Smooth muscle cell (in vitro differentiated cells): Measurements from ENCODE around the gene OSBPL8. TPM values are rescaled to one million over a fixed set of nuclear protein-coding genes. Genes with fewer than 3 reads are reported as not detected.

Experiments
- DNase-seq: peaks from one replicate; lab custom pipeline; 2025; ENCODE audit not compliant: unreplicated experiment; lab: John Stamatoyannopoulos, UW
- H2AFZ ChIP-seq: fragments of 200-600 bp; sonication (generic); 2 replicates; pipeline ENCODE4 v1.6.0; 2016; ENCODE audit warnings: antibody characterized with exemption, low read depth, mild to moderate bottlenecking
- H3F3A ChIP-seq: fragments of 200-600 bp; sonication (generic); 2 replicates; pipeline ENCODE4 v1.6.0; 2017; ENCODE audit warnings: antibody characterized with exemption, low read depth
- H3K27ac ChIP-seq: fragments of 200-600 bp; sonication (generic); 2 replicates; pipeline ENCODE4 v1.5.1; 2016; ENCODE audit warnings: low read depth, mild to moderate bottlenecking
- H3K27me3 ChIP-seq: fragments of 200-600 bp; sonication (generic); 2 replicates; pipeline ENCODE4 v1.6.1; 2016; ENCODE audit warnings: low read depth, mild to moderate bottlenecking
- H3K36me3 ChIP-seq: fragments of 200-600 bp; sonication (generic); 2 replicates; pipeline ENCODE4 v1.5.1; 2016; ENCODE audit warnings: low read depth
- H3K4me1 ChIP-seq: fragments of 200-600 bp; sonication (generic); 2 replicates; pipeline ENCODE4 v1.5.1; 2016; ENCODE audit warnings: low read depth
- H3K4me2 ChIP-seq: fragments of 200-600 bp; sonication (generic); 2 replicates; pipeline ENCODE4 v1.6.0; 2016; ENCODE audit warnings: mild to moderate bottlenecking
- H3K4me3 ChIP-seq: fragments of 200-600 bp; sonication (generic); 2 replicates; pipeline ENCODE4 v1.5.1; 2016; ENCODE audit warnings: mild to moderate bottlenecking
- H3K79me2 ChIP-seq: fragments of 200-600 bp; sonication (generic); 2 replicates; pipeline ENCODE4 v1.6.0; 2016; ENCODE audit warnings: low read depth, mild to moderate bottlenecking
- H3K9ac ChIP-seq: fragments of 200-600 bp; sonication (generic); 2 replicates; pipeline ENCODE4 v1.6.0; 2016; ENCODE audit warnings: low read depth
- H3K9me3 ChIP-seq: fragments of 200-600 bp; sonication (generic); replicated peaks from 2 replicates; pipeline ENCODE4 v1.5.1; 2016; ENCODE audit warnings: low read depth
- H4K20me1 ChIP-seq: fragments of 200-600 bp; sonication (generic); 2 replicates; pipeline ENCODE4 v1.6.0; 2016; ENCODE audit warnings: low read depth
- CTCF ChIP-seq: fragments of 200-600 bp; sonication (generic); IDR thresholded peaks from 2 replicates; pipeline ENCODE4 v1.5.1; 2017; ENCODE audit warnings: borderline replicate concordance, mild to moderate bottlenecking, antibody characterized with exemption; ENCODE audit not compliant: insufficient read depth, poor library complexity, severe bottlenecking
- WGBS: methylation state at CpG from one replicate; pipeline ENCODE4 v1.1.7; 2016; ENCODE audit warnings: low lambda C conversion rate; 5-methylcytosine and 5-hydroxymethylcytosine counted together
- polyA plus RNA-seq: library from polyadenylated mRNA; unstranded; fragments of >200 nt; fragmentation: Nextera tagmentation; extraction: Ambion mirVana; gene quantifications from 2 replicates; pipeline ENCODE4 v1.2.1, GENCODE V29; 2016
- total RNA-seq: library from RNA; depleted of rRNA; stranded (reverse); fragments of >200 nt; gene quantifications from 2 replicates; pipeline ENCODE4 v1.2.3, GENCODE V29; 2014

OSBPL8 gene
- total and polyA plus RNA-seq, 2 experiments from 2014 or later, result 32.0 to 108 TPM

GRCh38 chr12:76312315-76312714 lies 247.3 kb downstream of the OSBPL8 start:
- WGBS, result 59% methylated on average over 7 of the region's 7 CpGs

GRCh38 chr12:76311796-76312195 lies 247.8 kb downstream of the OSBPL8 start:
- no peak for TF ChIP-seq CTCF
- WGBS, result 69% methylated on average over 3 of the region's 3 CpGs
- Histone ChIP-seq H3K9me3 (no peaks in the 10 kb centered on the region), H3K4me1 (peaks cover 5% of the 10 kb centered on the region), H3K4me2 (peak overlapping the region; percentile 52), H4K20me1 (no peaks in the 10 kb centered on the region), H3K36me3 (no peaks in the 10 kb centered on the region), H3F3A (no peaks in the 10 kb centered on the region), H3K27me3 (no peaks in the 10 kb centered on the region), H3K9ac (no peak overlapping the region), H3K4me3 (no peak overlapping the region), H2AFZ (peak overlapping the region; percentile 83), H3K79me2 (no peaks in the 10 kb centered on the region), H3K27ac (peak overlapping the region; percentile 39)
- no peak for DNase-seq

More at GRCh38 chr12:76312315-76312714, 247.3 kb downstream of the OSBPL8 start:
- H3K4me2 ChIP-seq, result peak overlapping the region; percentile 52
- no peak for DNase-seq
- no peaks in the 10 kb centered on the region for H3K79me2 ChIP-seq
- peaks cover 5% of the 10 kb centered on the region for H3K4me1 ChIP-seq
- no peak for TF ChIP-seq CTCF
- H2AFZ ChIP-seq, result peak overlapping the region; percentile 83
- H3F3A ChIP-seq, result no peaks in the 10 kb centered on the region
- no peak overlapping the region for H3K4me3 ChIP-seq
- H3K36me3 ChIP-seq, result no peaks in the 10 kb centered on the region
- H3K9me3 ChIP-seq, result no peaks in the 10 kb centered on the region
- no peak overlapping the region for H3K9ac ChIP-seq
- peak overlapping the region; percentile 39 for H3K27ac ChIP-seq
- H4K20me1 ChIP-seq, result no peaks in the 10 kb centered on the region
- H3K27me3 ChIP-seq, result no peaks in the 10 kb centered on the region

GRCh38 chr12:76310110-76310509 lies 249.5 kb downstream of the OSBPL8 start:
- H3K79me2 ChIP-seq, result no peaks in the 10 kb centered on the region
- no peaks in the 10 kb centered on the region for H3K27me3 ChIP-seq
- no peak overlapping the region for H3K27ac ChIP-seq
- no peak overlapping the region for H3K4me3 ChIP-seq
- DNase-seq, result no peak
- no peaks in the 10 kb centered on the region for H3F3A ChIP-seq
- peaks cover 5% of the 10 kb centered on the region for H3K4me1 ChIP-seq
- TF ChIP-seq CTCF, result no peak
- no peaks in the 10 kb centered on the region for H3K9me3 ChIP-seq
- H4K20me1 ChIP-seq, result no peaks in the 10 kb centered on the region
- no peaks in the 10 kb centered on the region for H3K36me3 ChIP-seq
- H3K9ac ChIP-seq, result no peak overlapping the region
- no peak overlapping the region for H3K4me2 ChIP-seq
- H2AFZ ChIP-seq, result no peak overlapping the region

GRCh38 chr12:76308866-76309265 lies 250.7 kb downstream of the OSBPL8 start:
- Histone ChIP-seq H3K4me2 (no peak overlapping the region), H3K27me3 (no peaks in the 10 kb centered on the region), H3F3A (no peaks in the 10 kb centered on the region), H4K20me1 (no peaks in the 10 kb centered on the region), H2AFZ (no peak overlapping the region), H3K9ac (no peak overlapping the region), H3K4me1 (peaks cover 5% of the 10 kb centered on the region), H3K36me3 (no peaks in the 10 kb centered on the region), H3K27ac (no peak overlapping the region), H3K79me2 (no peaks in the 10 kb centered on the region), H3K4me3 (no peak overlapping the region), H3K9me3 (no peaks in the 10 kb centered on the region)
- TF ChIP-seq CTCF, result no peak
- DNase-seq, result no peak
- WGBS, result 59% methylated on average over 3 of the region's 3 CpGs
